Measurements from ENCODE around the gene GNAT2.
A peak's percentile ranks its signal among the peaks of the same experiment; 100 is the strongest.

The GNAT2 gene

DNA sequence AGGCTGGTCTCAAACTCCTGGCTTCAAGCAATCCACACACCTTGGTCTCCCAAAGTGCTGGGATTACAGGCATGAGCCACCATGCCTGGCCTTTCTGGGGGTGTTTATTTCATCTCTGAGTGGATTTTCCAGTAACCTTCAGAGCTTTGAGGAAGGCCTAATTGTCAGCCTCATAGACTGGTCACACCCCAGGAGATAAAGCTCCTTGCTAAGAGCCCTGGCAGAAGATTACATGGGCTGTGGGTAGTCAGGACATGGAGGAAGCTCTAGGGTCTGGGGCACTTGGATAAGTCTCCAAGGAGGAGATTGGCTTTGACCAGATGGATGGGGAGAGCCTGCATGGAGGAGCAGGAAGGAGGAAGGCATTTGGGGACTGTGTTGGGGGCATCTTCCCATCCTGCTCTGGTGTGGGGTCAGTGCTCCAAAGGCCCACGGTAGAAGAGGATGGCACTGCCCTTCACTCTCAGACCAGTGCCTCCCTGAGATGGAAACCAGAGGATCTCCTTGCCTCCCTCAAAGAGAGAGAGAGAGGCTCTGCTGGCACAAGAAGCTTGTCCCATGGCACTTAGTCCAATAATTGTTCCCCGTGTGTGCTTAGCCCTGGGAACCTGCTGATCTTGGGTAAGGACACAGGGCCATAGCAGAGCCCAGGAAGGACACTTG is 21.8 kb upstream of the GNAT2 start:
- DNase-seq, result no peak

DNA sequence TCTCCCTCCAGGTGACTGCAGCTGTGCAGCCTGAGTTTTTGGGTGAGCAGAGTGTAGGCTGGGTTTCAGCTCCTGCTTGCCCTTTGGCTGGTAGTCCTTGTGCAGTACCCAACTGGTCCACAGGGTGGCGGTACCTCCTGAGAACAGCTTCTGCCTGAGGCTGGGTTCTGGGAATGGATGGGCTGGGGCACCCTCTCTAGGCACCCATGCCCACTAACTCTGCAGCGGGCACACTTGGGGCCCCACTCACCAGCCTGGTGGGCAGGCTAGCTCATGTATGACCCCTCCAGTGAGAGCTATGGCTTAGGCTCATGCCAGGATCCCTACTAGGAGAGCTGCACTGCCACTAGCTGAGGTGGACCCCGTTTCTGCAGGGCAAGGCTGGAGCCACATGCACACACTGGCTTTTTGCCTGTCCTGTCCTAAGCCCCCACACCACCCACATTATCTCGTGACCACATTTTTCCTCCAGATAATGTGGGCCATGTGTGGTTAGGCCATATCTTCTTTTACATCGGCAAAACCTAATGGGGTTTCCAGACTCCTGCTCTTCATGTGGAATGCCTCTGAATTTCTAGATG is 21.0 kb upstream of the GNAT2 start:
- DNase-seq, result peak; percentile 45

DNA sequence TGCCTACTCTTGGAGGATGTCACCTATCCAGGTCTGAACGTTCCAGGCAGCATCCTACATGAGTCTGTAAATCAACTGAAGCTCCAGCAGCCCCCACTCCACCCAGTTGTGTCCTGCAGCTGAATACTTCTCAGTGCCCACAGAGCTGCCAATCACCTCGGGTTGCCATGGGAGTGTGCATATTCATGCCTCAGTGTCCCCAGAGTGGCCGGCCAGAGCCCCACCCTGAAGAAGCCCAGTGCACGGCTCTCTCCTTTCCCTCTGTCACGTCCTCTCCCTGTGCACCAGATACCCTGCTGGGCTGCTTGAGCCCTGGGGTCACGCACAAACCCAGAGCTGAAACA is 20.4 kb upstream of the GNAT2 start:
- no peak for DNase-seq

DNA sequence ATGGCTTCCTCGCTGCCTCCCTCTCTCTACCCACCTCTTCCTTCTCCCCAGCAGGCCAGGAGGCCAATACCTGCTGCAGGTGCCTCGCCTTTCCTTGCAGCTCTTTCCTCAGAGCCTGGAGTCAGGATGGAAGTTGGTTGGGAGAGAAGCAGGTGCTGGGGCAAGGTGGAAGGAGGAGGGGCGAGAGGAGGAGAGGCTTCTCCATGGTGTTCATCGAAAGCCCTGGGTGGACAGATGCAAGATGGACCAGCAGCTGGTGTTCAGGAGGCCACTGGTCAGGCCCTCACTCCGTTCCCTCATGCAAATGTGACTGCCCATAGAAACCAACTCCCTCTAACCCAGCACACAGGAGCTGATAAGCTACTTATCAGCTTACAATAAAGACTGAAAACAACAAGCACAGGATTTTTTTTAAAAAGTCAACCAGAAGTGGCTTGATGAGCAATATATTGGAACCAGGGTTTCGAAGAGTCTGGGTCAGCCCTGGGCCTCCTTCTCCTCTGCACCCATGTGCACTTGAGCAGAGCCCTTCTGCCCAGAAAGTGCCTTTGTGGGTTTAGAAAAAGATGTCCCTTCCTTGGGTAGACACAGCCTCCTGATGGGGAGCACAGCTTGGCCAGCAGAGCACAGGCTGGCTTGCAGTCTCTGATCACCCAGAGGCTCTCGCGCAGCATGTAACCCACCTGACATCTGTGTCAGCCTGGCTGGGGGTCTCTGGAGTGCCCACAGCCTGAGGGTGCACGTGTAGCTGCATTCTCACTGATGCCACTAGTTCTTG is 19.8 kb upstream of the GNAT2 start:
- DNase-seq, result no peak

DNA sequence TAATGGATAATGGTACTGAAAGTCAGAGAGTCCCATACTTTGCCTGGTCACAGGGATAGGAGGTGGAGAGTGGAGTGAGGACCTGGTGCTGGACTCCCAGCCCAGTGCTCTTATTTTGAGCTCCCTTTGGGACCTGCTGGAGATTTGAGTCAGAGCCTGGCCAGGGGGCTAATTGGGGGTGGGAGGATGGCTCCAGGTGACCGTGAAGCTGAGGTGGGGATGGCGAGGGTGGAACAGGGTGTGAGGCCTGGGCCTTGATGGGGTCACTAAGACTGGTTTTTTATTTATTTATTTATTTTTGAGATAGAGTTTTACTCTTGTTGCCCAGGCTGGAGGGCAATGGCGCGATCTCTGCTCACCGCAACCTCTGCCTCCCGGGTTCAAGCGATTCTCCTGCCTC is 18.0 kb upstream of the GNAT2 start:
- DNase-seq, result no peak

DNA sequence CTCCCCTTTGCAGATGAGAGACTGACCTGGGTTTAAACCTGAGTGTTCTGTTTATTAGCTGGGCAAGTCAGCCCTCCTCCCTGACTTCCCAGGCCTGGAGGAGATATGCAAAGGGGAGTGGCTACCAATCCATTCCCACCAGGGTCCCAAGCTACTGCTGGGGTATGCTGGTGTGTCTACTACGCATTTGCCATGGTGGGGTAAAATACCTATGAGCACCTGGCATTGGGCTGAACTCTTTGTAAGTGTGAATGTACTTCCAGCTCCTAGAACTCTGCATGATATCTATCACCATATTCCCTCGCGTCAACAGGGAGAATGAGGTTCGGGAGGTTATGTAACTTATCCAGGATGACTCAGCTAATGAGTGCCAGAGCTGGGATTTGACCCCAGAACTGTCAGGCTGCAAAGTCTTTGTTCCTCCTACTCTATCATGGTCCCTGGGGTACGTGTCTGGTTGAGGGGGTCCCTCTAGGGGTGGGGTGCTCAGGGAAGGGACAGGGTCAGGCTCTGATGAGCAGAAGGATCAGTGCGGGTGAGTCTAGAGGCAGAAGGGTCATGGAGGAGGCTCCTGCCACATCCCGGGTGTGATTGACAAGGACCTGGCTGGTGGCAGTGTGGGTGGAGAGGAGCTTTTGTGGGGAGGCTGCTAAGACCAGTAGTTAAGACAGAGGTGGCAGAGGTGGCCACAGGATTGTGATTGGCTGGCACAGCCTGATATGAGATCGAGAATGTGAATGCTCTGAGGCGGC is 17.0 kb upstream of the GNAT2 start:
- no peak for DNase-seq

DNA sequence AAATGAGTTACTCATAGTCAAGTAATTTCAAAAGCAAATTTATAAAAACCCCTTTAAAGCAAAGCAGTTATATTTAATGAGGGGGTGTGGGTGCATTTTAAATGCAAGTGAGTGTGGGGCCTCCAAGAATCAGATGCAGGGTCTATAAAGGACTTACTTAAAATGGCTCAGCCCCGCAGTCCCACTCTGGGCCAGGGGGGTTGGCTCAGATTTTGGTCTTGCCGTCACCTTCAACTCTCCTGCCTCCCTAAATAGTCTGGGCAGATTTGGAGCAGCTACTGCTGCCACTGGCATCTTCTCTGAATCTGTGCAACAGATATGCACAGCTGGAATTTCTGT is 16.4 kb upstream of the GNAT2 start:
- no peak for DNase-seq

DNA sequence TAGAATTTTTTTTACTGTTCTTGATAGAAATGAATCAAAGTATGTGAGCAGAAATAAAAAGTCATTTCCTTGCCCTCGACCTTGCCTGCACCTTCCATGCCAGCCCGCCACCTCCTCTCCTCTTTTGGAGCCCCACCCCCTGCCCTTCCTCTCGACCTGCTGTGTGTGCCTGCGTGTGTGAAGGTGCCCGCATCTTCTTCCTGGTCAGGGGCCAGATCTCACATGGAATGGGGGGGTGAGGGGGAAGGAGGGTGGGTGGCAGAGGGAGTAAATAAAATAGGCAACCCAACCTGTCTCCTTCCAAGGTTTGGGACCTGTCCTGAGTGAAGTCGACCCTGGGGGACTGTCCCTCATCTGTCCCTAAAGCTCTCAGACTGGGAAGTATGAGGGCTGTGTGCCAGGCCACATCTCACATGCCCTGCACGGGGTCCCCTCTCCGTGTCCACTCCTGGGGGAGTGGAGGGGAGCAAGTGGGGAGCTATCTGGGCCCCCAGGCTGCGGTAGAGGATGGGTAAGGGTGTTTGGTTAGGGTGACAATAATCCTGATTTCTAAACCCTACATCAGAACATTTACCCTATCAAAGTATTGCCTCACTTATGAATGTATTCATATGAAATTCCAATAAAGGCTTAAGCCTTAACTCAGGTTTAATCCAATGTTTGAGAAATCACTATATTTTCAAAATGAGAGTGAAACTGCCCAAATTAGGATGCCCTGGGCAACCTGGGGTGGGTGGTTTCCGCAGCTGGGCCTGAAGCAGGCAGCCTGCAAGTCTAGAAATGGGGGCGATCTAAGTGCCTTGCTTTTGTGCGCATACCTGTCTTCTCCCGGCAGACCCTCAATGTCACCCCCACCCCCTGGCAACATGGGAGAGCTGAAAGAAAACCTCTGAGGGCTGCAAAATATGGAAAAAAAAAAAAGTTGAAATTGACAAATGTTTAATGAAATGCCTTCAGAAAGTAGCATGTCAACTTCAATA is 15.6 kb upstream of the GNAT2 start:
- DNase-seq, result no peak

DNA sequence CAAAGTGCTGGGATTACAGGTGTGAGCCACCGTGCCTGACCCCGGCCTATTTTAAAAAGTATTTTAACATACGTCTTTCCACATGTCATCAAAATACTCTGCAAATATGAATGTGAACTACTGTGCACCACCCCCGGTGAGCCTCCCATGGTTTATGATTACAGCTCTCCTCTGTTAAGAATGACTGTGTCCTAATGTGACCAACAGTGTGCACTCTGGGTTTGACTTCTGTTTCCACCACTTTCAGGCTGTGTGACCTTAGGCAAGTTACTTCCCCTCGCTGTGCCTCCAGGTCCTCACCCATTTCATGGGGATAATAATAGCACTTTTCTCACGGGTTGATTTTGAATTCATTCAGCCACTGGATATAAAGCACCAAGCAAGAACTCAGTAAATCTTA is 14.9 kb upstream of the GNAT2 start:
- no peak for DNase-seq

DNA sequence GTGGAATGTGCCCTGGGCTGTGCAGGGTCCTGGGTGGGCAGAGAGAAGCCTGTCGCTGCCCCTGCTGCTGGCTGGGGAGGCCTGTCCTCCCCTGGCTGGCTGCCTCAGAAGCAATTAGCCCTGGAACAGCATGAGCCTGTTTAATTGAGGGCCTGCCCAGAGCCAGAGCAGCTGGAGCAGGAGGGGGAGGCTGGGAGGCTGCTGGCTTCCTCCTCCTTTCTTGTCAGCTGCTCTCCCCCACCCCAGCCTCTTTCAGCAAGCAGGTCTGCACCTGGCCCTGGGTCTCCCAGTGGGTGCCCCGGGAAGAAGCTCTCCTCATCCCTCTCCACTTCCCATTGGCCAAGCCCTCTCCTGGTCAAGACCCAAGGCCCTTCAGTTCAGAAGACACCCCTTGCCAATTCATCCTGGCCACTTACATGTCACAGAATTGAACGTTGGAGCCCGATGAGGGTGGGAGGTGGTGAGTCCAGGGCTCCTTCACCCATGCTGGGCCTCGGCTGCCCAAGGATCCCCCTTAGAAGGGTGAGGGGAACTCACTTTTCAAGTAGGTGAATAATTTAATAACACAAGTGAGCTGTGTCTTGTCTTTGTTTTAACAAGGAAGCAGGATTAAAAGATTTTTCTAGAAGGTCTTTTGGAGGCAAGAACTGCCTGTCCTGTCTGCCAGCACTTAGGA is 13.4 kb upstream of the GNAT2 start:
- peak; percentile 94 for DNase-seq

DNA sequence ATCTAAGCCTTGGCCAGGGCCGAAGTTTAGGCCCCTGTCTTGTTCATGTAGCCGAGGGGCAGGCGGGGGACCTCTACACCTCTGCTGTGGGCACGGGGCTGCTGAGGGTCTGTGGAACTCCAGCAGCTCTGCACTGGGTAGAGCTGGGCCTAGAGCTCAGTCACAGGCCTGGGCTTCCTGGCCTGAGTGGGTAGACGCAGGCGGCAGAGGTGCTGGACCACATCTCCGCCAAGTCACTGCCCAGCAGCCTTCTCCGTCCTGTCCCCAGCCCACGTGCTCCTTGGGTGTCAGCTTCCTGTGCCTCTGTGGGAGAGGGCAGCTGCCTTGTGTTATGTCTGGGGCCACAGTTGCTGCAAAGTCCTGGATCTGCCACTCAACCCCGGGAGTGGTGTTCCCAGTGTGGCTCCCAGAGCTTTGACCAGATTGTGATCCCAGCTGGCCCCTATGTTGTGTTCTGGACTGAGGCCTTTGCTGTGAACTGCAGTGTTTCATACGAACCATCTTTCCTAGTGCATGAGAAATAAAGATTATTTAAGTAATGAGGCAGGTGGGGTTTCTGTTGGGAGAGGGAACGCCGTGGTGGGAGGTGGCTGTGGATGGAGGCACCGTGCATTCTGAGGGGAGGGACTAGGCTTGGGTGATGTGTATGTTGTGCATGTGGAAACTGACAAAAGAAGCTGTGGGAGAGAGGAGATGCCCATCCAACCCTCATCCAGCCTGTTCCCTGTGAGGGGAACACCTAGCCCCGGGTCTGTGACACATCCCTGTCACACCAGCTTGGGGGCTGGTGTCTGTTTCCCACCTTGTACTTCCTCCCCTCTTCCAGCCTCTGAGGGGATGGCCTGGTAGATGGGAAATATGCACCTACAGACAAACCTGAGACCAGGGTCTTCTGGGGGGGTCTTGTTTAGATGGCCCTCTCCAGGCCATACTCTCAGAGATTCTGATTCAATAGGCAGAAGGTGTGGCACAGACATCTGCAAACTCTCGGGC is 12.4 kb upstream of the GNAT2 start:
- no peak for DNase-seq

DNA sequence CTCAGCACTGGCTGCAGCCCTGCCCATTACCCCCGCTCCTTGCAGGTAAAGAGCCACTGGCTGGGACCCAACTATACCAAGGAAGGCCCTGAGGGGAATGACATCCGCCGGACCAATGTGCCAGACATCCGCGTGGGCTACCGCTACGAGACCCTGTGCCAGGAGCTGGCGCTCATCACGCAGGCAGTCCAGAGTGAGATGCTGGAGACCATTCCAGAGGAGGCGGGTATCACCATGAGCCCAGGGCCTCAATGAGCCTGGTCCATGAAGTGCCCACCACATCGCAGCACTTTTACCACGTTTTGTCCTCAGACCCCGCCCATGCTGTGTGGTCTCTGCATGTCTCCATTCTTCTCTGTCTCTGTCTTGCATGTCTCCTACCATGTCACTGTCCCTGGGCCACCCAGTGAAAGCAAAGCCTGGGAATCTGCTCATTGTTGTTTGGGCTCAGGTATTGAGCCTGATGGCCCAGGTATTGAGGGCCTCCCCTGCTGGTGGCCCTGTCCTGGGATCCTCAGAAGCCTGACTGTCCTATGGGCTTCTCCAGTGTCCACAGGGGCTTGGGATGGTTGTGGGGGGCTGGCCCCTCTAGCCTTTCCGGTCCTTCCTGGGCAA is 11.6 kb upstream of the GNAT2 start:
- no peak for DNase-seq

DNA sequence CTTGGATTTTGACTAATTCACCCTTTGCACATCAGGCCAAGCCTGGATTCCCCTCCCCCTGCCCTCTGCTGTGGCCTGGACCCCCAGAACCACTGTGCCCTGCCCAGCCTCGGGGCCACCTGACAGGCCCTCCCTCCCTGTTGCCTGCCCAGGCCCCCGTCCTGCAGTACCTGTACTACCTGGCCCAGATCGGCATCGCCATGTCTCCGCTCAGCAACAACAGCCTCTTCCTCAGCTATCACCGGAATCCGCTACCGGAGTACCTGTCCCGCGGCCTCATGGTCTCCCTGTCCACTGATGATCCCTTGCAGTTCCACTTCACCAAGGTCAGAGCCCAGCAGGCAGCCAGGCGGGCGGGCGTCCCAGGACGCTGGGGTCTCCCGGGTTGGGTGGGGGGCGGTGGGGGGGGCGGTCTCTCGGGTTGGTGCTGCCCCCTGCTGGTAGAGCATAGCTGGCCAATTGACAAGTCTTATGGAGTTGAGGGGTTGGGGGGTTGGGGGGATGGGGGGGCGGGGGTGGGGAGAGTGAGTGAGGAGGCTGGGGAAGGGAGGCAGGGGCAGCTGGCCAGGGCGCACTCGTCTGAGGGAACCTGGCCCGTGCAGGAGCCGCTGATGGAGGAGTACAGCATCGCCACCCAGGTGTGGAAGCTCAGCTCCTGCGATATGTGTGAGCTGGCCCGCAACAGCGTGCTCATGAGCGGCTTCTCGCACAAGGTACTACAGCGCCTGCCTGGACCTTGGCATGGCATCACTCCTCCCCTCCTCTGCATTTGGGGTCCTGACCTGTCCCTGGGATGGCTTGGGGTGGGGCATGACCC is 10.9 kb upstream of the GNAT2 start:
- DNase-seq, result no peak

DNA sequence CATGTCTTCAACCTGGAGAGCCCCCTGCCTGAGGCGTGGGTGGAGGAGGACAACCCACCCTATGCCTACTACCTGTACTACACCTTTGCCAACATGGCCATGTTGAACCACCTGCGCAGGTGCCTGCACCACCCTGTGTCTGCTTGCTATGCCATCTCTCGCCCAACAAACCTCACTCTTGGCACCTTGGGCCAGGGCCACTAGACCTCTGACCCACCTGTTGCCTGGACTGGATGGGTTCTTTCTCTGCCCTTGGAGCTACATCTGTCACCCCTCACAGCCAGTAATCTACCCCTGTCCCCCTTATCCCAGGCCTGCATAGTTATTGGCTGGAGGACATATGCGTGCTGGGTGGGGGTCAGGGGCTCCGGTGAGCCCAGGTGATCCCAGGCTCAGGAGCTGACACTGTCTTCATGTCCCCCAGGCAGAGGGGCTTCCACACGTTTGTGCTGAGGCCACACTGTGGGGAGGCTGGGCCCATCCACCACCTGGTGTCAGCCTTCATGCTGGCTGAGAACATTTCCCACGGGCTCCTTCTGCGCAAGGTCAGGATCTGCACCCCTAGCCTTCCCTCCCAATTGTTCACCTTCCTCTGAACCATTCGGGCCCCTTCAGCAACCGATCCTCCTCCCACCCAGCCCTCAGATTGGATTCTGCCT is 10.1 kb upstream of the GNAT2 start:
- DNase-seq, result no peak

DNA sequence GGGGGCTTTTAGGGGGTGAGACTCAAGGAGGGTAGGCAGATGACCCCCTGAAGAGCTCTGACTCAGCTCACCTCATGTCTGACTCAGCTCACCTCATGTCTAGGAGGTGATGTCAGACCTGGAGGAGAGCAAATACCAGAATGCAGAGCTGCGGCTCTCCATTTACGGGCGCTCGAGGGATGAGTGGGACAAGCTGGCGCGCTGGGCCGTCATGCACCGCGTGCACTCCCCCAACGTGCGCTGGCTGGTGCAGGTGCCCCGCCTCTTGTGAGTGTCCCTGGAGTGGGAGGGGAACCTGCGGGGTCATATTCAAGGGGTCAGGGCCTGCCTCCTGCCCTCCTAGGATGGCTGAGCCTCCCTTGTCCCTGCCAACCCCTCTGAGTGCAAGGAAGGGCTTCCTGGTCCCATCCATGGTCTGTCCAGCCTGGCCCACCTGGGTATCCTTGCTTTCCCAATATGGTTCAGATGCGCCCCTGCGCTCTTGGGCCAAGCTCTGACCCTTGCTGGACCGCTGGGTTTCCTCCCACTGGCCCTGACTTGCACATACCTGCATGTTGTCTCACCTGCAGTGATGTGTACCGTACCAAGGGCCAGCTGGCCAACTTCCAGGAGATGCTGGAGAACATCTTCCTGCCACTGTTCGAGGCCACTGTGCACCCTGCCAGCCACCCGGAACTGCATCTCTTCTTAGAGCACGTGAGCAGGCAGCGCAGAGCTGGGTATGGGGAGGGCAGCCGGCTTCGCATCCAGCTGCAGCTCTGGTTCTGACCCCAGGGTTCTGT is 9.3 kb upstream of the GNAT2 start:
- no peak for DNase-seq

DNA sequence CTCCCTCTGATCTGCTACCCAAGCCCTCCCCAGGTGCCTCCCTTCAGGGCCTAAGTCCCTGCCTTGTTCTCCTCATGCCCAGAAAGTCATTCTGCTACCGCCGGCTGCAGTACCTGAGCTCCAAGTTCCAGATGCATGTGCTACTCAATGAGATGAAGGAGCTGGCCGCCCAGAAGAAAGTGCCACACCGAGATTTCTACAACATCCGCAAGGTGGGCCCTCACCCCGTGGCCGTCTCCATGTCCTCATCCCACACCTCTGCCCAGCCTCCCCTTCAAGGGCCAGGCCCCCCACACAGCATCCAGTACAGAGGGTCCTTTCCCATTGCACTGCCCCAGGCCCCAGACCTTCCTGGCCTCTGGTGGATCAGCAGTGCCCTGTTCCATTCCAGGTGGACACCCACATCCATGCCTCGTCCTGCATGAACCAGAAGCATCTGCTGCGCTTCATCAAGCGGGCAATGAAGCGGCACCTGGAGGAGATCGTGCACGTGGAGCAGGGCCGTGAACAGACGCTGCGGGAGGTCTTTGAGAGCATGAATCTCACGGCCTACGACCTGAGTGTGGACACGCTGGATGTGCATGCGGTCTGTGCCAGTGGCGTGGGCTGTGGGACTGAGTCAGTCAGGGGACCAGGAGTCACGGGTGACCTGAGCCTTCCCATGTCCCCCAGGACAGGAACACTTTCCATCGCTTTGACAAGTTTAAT is 8.4 kb upstream of the GNAT2 start:
- DNase-seq, result no peak

DNA sequence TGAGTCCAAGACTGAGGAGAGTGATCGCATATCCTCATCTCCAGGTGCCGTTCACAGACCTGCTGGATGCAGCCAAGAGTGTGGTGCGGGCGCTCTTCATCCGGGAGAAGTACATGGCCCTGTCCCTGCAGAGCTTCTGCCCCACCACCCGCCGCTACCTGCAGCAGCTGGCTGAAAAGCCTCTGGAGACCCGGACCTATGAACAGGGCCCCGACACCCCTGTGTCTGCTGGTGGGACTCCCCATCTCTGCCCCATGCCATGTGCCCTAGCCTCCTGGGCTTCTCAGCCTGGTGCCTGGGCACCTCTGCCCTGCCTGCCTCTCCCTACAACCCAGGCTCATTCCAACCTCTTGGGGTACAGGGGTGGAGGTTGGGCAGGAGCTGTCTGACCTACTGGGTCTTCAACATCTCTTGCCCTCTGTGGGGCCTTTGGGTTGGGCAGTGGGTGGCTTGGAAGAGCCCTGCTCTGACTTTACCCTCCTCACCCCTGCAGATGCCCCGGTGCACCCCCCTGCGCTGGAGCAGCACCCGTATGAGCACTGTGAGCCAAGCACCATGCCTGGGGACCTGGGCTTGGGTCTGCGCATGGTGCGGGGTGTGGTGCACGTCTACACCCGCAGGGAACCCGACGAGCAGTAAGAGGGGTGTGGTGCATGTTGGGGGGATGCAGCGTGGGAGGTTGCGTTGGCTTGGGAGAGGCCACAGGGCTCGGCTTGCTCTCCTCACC is 7.4 kb upstream of the GNAT2 start:
- DNase-seq, result no peak
